Astrocyte (in vitro differentiated cells and primary cell): ENCODE measurements around the gene IPO11. TPM values are rescaled to one million over a fixed set of nuclear protein-coding genes. Genes with fewer than 3 reads are reported as not detected.

ENCODE experiments used
- DNase-seq: peaks from one replicate; pipeline ENCODE4 v3.0.0-alpha.2; 2010; ENCODE audit warnings: low read depth
- FAIRE-seq: peaks from 2 replicates; lab custom pipeline; 2011; peaks lifted over from hg19 to GRCh38; lab: Jason Lieb, UNC
- H2AFZ ChIP-seq: 2 replicates; pipeline ENCODE4 v1.6.0; 2012; ENCODE audit warnings: low read depth, low read length, inconsistent platforms
- H3K27ac ChIP-seq: 2 replicates; pipeline ENCODE4 v1.5.1; 2011; ENCODE audit warnings: low read depth, low read length, inconsistent platforms
- H3K27me3 ChIP-seq: 2 replicates; pipeline ENCODE4 v1.6.0; 2011; ENCODE audit warnings: low read length, inconsistent platforms; ENCODE audit not compliant: insufficient read depth
- H3K36me3 ChIP-seq: 2 replicates; pipeline ENCODE4 v1.5.1; 2011; ENCODE audit warnings: low read length, inconsistent platforms; ENCODE audit not compliant: insufficient read depth
- H3K4me1 ChIP-seq: 2 replicates; pipeline ENCODE4 v1.5.1; 2011; ENCODE audit warnings: low read length, inconsistent platforms; ENCODE audit not compliant: insufficient read depth
- H3K4me2 ChIP-seq: 2 replicates; pipeline ENCODE4 v1.6.0; 2012; ENCODE audit warnings: low read length, inconsistent platforms
- H3K4me3 ChIP-seq: 2 replicates; pipeline ENCODE4 v1.5.1; 2011; ENCODE audit warnings: low read depth, mild to moderate bottlenecking, low read length, inconsistent platforms; ENCODE audit not compliant: insufficient read depth
- H3K79me2 ChIP-seq: 2 replicates; pipeline ENCODE4 v1.6.0; 2012; ENCODE audit warnings: mild to moderate bottlenecking, low read length, inconsistent platforms; ENCODE audit not compliant: insufficient read depth
- H3K9ac ChIP-seq: 2 replicates; pipeline ENCODE4 v1.6.0; 2012; ENCODE audit warnings: mild to moderate bottlenecking, low read length, inconsistent platforms
- H3K9me3 ChIP-seq: 2 replicates; pipeline ENCODE4 v1.5.1; 2012; ENCODE audit warnings: low read depth, mild to moderate bottlenecking, low read length, inconsistent platforms; ENCODE audit not compliant: insufficient read depth
- H4K20me1 ChIP-seq: 2 replicates; pipeline ENCODE4 v1.6.0; 2012; ENCODE audit warnings: low read length, inconsistent platforms; ENCODE audit not compliant: insufficient read depth
- H3K27ac Mint-ChIP-seq: one replicate; pipeline ENCODE4 v1.8.0; 2021; ENCODE audit warnings: mild to moderate bottlenecking, mixed read lengths; ENCODE audit not compliant: unreplicated experiment
- H3K27me3 Mint-ChIP-seq: one replicate; pipeline ENCODE4 v1.8.0; 2021; ENCODE audit warnings: low read depth, mixed read lengths; ENCODE audit not compliant: unreplicated experiment
- H3K36me3 Mint-ChIP-seq: one replicate; pipeline ENCODE4 v1.8.0; 2021; ENCODE audit warnings: low read depth, mixed read lengths; ENCODE audit not compliant: unreplicated experiment
- H3K4me1 Mint-ChIP-seq: one replicate; pipeline ENCODE4 v1.8.0; 2021; ENCODE audit warnings: low read depth, mixed read lengths; ENCODE audit not compliant: unreplicated experiment
- H3K4me3 Mint-ChIP-seq: one replicate; pipeline ENCODE4 v1.8.0; 2021; ENCODE audit warnings: mild to moderate bottlenecking, moderate library complexity, mixed read lengths; ENCODE audit not compliant: unreplicated experiment
- H3K9me3 Mint-ChIP-seq: one replicate; pipeline ENCODE4 v1.8.0; 2021; ENCODE audit warnings: mild to moderate bottlenecking, mixed read lengths; ENCODE audit not compliant: unreplicated experiment
- EZH2 ChIP-seq: IDR thresholded peaks from 2 replicates; pipeline ENCODE4 v1.6.1; 2012; ENCODE audit warnings: mild to moderate bottlenecking, low read length, inconsistent platforms; ENCODE audit not compliant: insufficient read depth
- total RNA-seq: library from RNA; stranded (reverse); gene quantifications from 2 replicates; pipeline ENCODE4 v1.2.1, GENCODE V29; 2021
- TF ChIP-seq, protein P1 (sequence below): IDR thresholded peaks from 2 replicates; pipeline ENCODE4 v1.5.1; 2011; ENCODE audit warnings: low read depth, mild to moderate bottlenecking, inconsistent platforms, low read length, moderate library complexity; ENCODE audit not compliant: insufficient read depth

The IPO11 gene
- total RNA-seq, 1 donor from 2014 or later: 31.7 TPM

DNA sequence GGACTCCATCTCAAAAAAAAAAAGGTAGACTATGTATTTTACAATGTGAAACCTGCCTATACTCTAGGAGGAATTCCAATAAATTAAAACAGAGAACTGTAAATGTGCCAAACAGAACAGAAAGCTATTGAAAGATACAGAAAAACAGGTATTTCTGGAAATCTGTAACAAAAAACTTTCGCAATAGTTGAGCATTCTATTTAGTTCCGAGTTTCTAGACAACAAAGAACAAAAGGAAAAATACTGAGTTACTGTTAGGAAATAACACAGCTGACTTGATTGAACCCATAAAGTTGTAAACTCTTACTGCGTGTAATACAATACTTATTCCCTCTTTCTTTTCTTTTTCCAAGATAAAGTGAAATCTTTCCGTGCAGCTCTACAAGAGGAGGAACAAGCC lies 27.4 kb upstream of the IPO11 start:
- Histone ChIP-seq H3K9ac (no peak overlapping the region), H3K27me3 (no peaks in the 10 kb centered on the region), H3K79me2 (no peaks in the 10 kb centered on the region), H3K4me1 (peaks cover 8% of the 10 kb centered on the region), H3K4me2 (no peak overlapping the region), H2AFZ (no peak overlapping the region), H3K27ac (no peak overlapping the region), H4K20me1 (no peaks in the 10 kb centered on the region), H3K9me3 (no peaks in the 10 kb centered on the region), H3K4me3 (no peak overlapping the region), H3K36me3 (peaks cover 51% of the 10 kb centered on the region)
- no peak for DNase-seq
- peak; percentile 9 for FAIRE-seq
- H3K27ac Mint-ChIP-seq: no peak overlapping the region
- peaks cover 10% of the 10 kb centered on the region for H3K36me3 Mint-ChIP-seq
- H3K4me1 Mint-ChIP-seq: peaks cover 6% of the 10 kb centered on the region
- no peak overlapping the region for H3K4me3 Mint-ChIP-seq
- no peaks in the 10 kb centered on the region for H3K27me3 Mint-ChIP-seq
- H3K9me3 Mint-ChIP-seq: no peaks in the 10 kb centered on the region
- TF ChIP-seq, protein P1, sequence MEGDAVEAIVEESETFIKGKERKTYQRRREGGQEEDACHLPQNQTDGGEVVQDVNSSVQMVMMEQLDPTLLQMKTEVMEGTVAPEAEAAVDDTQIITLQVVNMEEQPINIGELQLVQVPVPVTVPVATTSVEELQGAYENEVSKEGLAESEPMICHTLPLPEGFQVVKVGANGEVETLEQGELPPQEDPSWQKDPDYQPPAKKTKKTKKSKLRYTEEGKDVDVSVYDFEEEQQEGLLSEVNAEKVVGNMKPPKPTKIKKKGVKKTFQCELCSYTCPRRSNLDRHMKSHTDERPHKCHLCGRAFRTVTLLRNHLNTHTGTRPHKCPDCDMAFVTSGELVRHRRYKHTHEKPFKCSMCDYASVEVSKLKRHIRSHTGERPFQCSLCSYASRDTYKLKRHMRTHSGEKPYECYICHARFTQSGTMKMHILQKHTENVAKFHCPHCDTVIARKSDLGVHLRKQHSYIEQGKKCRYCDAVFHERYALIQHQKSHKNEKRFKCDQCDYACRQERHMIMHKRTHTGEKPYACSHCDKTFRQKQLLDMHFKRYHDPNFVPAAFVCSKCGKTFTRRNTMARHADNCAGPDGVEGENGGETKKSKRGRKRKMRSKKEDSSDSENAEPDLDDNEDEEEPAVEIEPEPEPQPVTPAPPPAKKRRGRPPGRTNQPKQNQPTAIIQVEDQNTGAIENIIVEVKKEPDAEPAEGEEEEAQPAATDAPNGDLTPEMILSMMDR: no peak
- no peak for TF ChIP-seq EZH2

DNA sequence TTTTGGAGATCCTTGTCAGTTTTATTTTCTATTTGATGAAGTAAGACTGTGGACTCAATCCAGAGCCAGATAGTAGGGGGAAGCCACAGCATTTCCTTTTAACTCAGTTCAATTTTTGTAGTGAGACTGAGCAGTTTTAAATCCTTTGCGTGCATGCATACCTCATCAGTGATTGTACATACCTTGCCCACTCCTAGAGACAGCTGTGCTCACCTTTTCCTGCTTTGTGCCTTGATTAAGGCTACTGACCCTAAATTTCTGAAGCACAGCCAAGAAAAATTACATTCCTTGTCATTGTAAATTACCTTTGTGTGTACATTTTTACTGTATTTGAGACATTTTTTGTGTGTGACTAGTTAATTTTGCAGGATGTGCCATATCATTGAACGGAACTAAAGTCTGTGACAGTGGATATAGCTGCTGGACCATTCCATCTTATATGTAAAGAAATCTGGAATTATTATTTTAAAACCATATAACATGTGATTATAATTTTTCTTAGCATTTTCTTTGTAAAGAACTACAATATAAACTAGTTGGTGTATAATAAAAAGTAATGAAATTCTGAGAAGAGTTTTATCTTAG lies 26.7 kb upstream of the IPO11 start:
- H3K27ac ChIP-seq: no peak overlapping the region
- H3K4me2 ChIP-seq: peak overlapping the region; percentile 35
- Mint-ChIP-seq H3K27ac (no peak overlapping the region), H3K9me3 (no peaks in the 10 kb centered on the region), H3K36me3 (peaks cover 12% of the 10 kb centered on the region), H3K27me3 (no peaks in the 10 kb centered on the region), H3K4me1 (peaks cover 6% of the 10 kb centered on the region), H3K4me3 (no peak overlapping the region)
- H3K27me3 ChIP-seq: no peaks in the 10 kb centered on the region
- H3K4me1 ChIP-seq: peaks cover 8% of the 10 kb centered on the region
- H3K4me3 ChIP-seq: no peak overlapping the region
- H3K9ac ChIP-seq: no peak overlapping the region
- no peaks in the 10 kb centered on the region for H4K20me1 ChIP-seq
- TF ChIP-seq EZH2: no peak
- TF ChIP-seq, protein P1: no peak
- no peaks in the 10 kb centered on the region for H3K79me2 ChIP-seq
- DNase-seq (peak; percentile 35), FAIRE-seq (no peak)
- H3K36me3 ChIP-seq: peaks cover 55% of the 10 kb centered on the region
- no peaks in the 10 kb centered on the region for H3K9me3 ChIP-seq
- no peak overlapping the region for H2AFZ ChIP-seq

DNA sequence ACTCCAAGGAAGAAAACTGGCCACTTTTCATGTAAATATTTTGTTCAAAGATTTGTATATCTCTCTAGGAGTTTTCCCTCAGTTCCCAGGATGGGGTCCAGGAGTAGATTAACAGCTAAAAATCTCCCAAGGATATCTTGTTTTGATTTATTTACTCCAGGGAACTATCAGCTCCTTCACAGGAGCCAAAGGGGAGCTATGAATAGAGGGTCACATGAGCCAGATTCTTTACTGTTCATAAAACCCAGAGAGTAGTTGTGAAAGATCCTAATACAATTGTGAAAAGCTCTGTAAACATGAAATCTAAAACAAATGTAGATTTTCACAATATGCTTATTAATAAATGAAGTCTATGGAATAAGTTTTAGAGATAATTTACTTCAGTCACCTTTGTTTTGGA lies 25.7 kb upstream of the IPO11 start:
- Histone ChIP-seq H3K27ac (no peak overlapping the region), H3K4me2 (no peak overlapping the region), H2AFZ (no peak overlapping the region), H3K79me2 (no peaks in the 10 kb centered on the region), H3K9me3 (no peaks in the 10 kb centered on the region), H3K4me1 (peaks cover 8% of the 10 kb centered on the region), H3K27me3 (no peaks in the 10 kb centered on the region), H3K36me3 (peaks cover 51% of the 10 kb centered on the region), H3K4me3 (no peak overlapping the region), H4K20me1 (no peaks in the 10 kb centered on the region), H3K9ac (no peak overlapping the region)
- Mint-ChIP-seq H3K27ac (no peak overlapping the region), H3K9me3 (no peaks in the 10 kb centered on the region), H3K4me3 (no peak overlapping the region), H3K36me3 (peaks cover 9% of the 10 kb centered on the region), H3K27me3 (no peaks in the 10 kb centered on the region), H3K4me1 (peaks cover 6% of the 10 kb centered on the region)
- TF ChIP-seq, protein P1: no peak
- no peak for TF ChIP-seq EZH2
- no peak for DNase-seq
- no peak for FAIRE-seq
